Measurements from ENCODE around the gene WTAP.
A peak's percentile ranks its signal among the peaks of the same experiment; 100 is the strongest.
"Not testable (repeated sequence)": the region's sequence is repeated elsewhere in the genome, so short reads cannot be mapped to it uniquely, and the experiment has no call there.

The WTAP gene

DNA sequence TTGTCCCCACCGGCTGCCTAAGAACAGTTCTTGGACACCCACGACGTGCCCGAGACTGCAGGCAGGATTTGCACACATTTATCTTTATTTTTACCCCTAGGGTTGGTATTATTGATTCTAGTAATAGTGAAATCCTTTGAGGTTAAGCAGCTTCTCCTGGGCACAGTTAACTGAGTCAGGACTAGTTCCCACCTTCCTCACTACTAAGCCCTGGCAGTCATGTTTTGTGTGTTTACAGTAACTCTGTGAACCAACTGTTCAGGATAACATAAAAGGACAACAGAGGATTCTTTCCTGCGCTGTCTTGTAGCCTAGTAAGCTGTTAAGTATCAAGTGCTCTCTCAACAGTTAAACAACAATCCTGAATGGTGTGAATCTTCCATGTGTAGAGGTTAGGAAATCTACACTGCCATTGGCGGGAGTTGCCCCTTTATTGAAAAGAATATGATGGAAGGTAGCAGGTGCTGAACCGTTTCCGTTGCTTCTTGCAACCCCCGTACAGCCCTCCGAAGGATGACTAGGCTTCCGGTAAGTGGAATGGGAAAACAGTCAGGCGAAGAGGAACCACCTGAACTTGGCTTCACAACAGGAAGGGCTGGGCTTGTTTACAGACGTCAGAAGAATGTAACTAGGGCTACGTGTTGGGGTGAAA lies 33.3 kb upstream of the WTAP start:
- DNase-seq (ENCODE audit: low read depth, low spot score), result no peak

DNA sequence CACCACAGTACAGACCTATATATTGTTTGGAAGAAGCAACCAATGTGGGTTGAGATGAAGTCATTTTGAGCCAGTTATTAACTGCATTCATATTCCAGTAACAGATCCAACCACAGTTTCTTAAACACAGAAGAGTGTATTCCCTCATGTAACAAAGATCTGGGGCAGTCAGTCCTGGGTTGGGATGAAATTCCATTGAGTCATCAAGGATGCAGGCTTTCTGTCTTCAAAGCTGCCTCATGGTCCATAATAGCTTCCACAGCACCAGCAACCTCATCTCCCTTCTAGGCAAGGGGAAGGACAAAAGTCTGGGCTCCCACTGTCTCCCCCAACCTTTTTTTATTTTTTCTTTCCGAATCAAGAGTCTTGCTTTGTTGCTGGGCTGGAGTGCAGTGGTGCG lies 31.3 kb upstream of the WTAP start:
- no peak for DNase-seq (ENCODE audit: low read depth, low spot score)

- no peak for DNase-seq (ENCODE audit: low read depth, low spot score)
Observed at GRCh38 chr6:159700970-159701369, 26.3 kb upstream of the WTAP start.

DNA sequence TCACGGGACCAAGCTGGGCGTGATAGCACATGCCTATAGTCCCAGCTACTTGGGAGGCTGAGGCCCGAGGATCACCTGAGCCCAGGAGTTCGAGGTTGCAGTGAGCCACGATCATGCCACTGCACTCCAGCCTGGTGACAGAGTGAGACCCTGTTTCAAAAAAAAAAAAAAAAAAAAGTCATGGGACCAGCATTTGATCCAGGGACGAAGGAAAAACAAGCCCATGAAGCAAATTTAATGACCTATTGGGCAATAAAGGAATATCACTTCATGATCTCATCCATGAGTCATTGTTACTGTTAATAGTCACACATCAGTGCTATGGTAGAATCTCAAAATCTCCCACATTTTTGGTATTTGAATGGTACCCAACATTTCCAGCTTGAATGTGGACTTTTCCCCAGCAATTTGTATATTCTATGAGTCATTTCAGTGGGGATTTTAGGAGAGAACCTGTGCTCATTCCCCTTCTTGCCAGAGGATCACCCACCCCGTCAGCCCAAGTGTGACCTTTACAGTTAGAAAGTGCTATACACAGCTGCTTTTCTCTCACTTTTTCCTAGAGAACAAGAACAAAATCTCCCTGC lies 25.8 kb upstream of the WTAP start:
- no peak for DNase-seq (ENCODE audit: low read depth, low spot score)

- DNase-seq (ENCODE audit: low read depth, low spot score), result not testable (repeated sequence)
Observed at GRCh38 chr6:159710603-159711002, 16.7 kb upstream of the WTAP start.

- not testable (repeated sequence) for DNase-seq (ENCODE audit: low read depth, low spot score)
Observed at GRCh38 chr6:159712389-159712788, 14.9 kb upstream of the WTAP start.

DNA sequence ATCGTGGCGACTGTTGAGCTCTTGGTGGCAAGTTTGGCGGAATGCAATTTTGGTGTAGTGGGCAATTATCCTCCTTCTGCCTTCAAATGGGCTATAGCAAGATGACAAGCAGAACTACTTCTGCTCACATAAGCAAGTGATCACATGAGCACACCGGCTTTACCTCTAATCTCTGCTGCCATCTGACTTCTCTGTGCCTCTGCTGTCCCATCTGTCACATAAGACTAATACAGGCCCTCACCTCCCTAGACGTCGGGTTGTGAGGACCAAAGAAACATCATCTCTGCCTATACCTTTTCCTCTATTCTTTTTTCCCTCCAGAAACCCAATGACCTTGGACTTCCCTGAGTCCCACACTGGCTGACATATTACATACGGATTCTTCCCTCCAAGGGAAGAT lies 13.3 kb upstream of the WTAP start:
- DNase-seq (ENCODE audit: low read depth, low spot score), result no peak

GRCh38 chr6:159714404-159714803 lies 12.9 kb upstream of the WTAP start:
- no peak for DNase-seq (ENCODE audit: low read depth, low spot score)

DNA sequence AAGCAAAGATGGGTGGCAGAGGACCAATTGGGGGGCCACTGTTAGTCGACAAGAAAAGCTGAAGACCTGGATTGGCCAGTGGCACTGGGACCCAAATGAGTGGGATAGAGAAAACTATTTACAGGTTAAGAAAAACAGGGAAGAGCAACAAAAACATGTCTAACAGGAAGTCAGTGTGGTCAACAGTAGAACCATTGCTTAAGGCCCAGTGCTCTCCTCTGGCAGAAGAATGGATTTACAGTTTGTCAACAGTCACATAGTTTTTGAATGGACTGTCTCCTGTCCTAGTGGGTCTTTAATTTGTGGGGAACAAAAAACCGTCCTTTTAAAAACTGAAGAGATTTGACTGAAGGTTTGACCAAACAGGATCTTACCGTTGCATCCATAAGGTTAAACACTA lies 12.1 kb upstream of the WTAP start:
- DNase-seq (ENCODE audit: low read depth, low spot score), result no peak

DNA sequence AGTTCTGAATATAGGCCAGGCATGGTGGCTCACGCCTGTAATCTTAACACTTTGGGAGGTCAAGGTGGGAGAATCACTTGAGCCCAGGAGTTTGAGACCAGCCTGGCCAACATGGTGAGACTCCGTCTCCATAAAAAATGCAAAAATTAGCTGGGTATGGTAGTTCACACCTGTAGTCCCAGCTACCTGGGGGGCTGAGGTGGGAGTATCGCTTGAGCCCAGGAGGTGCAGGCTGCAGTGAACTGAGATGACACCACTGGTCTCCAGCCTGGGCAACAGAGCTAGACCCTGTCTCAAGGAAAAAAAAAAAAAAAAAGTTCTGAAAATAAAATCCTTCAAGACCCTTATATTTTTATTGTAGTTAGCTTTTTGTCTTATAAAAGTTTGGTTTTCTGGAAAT lies 11.7 kb upstream of the WTAP start:
- DNase-seq (ENCODE audit: low read depth, low spot score), result no peak

GRCh38 chr6:159716247-159717096 lies 10.8 kb upstream of the WTAP start:
- DNase-seq (ENCODE audit: low read depth, low spot score), result no peak

GRCh38 chr6:159718634-159719033 lies 8.7 kb upstream of the WTAP start:
- DNase-seq (ENCODE audit: low read depth, low spot score), result no peak

- no peak for DNase-seq (ENCODE audit: low read depth, low spot score)
Observed at GRCh38 chr6:159719287-159719686, 8.0 kb upstream of the WTAP start.

DNA sequence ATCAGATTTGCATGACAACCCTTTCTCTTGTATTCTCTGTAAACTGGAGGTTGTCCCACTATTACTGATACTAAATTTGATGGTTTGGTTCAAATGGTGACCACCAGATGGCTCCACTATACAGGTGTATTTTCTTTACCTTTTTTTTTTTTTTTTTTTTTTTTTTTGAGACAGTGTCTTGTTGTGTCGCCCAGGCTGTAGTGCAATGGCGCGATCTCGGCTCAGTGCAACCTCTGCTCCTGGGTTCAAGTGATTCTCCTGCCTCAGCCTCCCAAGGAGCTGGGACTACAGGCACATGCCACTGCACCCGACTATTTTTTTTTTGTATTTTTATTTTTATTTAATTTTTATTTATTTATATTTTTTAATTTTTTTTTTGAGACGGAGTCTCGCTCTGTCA lies 6.6 kb upstream of the WTAP start:
- peak; percentile 13 for DNase-seq (ENCODE audit: low read depth, low spot score)

- not testable (repeated sequence) for DNase-seq (ENCODE audit: low read depth, low spot score)
Observed at GRCh38 chr6:159721981-159722380, 5.3 kb upstream of the WTAP start.

DNA sequence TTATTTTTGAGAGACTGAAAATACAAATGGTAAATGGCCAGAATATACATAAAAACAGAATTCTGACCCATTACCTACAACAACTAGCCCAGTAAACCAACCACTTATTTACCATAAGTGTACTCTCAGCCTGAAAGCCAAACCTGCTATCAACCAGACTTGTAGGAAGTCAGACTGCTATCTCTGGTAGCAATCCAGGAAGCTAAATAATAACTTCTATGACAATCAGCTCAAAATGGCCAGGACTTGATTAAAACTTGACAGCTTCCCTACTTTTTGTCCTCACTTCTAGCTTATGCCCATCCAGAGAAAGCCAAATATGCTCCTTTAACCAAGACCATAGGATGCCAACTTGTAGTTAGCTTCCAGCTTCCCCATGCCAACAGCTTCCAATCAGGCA lies 4.7 kb upstream of the WTAP start:
- DNase-seq (ENCODE audit: low read depth, low spot score), result no peak

GRCh38 chr6:159723259-159723658 lies 4.0 kb upstream of the WTAP start:
- no peak for DNase-seq (ENCODE audit: low read depth, low spot score)

DNA sequence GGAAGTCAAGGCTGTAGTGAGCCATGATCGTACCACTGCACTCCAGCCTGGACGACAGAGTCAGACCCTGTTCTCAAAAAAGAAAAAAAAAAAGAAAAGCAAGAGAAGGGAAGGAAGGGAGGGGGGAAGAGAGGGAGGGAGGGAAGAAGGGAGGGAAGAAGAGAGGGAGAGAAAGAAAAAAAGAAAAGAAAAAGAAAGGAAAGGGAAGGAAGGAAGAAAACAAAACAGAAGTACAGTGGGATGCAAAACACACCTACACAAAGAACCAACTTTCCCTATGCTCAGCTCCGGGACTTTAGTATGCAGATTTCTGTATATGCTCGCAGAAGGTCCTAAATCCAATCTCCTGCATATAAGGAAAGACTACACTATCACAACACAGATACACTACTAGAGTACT lies 2.5 kb upstream of the WTAP start:
- DNase-seq (ENCODE audit: low read depth, low spot score), result no peak

- DNase-seq (ENCODE audit: low read depth, low spot score), result not testable (repeated sequence)
Observed at GRCh38 chr6:159725208-159725607, 2.1 kb upstream of the WTAP start.

- no peak for DNase-seq (ENCODE audit: low read depth, low spot score)
Observed at GRCh38 chr6:159726255-159726917, 920 bp upstream of the WTAP start.

DNA sequence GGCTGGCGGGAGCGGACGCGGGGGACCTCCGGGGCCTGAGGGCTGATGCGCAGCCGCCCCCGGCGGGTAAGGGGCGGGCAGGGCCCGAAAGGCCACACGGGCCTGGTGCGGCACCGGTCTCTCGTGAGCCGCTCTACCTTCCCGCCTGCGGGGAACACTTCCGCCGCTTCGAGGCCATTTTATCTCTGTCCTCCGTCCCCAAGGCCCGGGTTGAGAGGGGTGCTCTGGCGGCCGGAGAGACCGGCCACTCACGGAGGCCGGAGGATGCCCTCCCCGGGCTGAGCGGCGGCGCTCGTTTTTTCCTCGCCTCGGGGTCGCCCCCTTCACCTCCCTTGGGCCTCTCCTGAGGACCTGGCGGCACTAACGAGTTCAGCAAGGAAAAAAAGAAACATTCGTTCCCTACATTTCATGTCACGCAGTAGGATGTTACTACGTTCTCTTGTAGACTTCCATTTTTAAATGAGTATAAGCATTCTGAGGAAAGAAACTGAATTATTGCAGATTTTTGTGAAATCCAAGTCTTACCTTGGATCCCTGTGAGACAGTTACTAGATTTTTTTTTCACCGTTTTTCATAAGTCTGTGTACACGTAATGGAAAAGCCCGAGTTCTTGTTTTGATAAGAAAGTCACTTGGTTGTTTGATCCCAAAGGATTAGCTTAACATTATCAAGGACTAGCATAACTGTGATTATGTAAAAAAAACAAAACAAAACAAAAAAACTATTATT lies 575 bp downstream of the WTAP start:
- DNase-seq (ENCODE audit: low read depth, low spot score), result no peak

DNA sequence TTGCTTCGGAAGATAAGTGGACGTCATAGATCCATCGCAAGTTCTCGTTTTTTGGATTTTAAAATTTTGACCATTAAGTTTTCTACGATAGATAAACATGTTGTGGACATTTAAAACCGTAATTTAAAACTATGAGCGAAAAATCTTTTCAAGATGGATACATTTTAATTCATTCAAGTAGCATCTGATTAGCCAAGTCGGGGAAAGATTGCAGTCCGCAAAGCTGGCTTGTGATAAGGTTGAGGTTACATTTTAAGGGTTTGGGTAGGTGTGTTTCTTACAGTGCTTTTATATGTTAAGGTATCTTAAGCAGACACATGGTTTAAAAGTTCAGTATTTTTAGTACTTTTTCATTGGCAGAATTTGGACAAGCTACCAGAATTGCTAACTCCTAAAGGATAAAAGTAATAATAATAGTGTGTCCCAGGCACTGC lies 1.2 kb downstream of the WTAP start:
- DNase-seq (ENCODE audit: low read depth, low spot score), result no peak
